H9 (cell line): ENCODE data around the gene ZNF766. TPM values are rescaled to one million over a fixed set of nuclear protein-coding genes. Genes with fewer than 3 reads are reported as not detected.

Experiments
- DNase-seq: peaks from one replicate; pipeline ENCODE4 v3.0.0-alpha.2; 2017
- H2AFZ ChIP-seq: one replicate; pipeline ENCODE4 v1.6.1; 2013; ENCODE audit warnings: mild to moderate bottlenecking, low read length, control low read depth, moderate library complexity
- H2AK5ac ChIP-seq: 2 replicates; pipeline ENCODE4 v1.6.1; 2013; ENCODE audit warnings: low read length, control low read depth, mixed read lengths; ENCODE audit not compliant: insufficient read length
- H2BK120ac ChIP-seq: one replicate; pipeline ENCODE4 v1.6.1; 2013; ENCODE audit warnings: low read depth, mild to moderate bottlenecking, low read length, control low read depth, inconsistent platforms; ENCODE audit not compliant: poor library complexity, severe bottlenecking
- H2BK12ac ChIP-seq: 2 replicates; pipeline ENCODE4 v1.6.1; 2013; ENCODE audit warnings: low read length, control low read depth, mixed read lengths, low read depth; ENCODE audit not compliant: insufficient read length
- H2BK15ac ChIP-seq: 2 replicates; pipeline ENCODE4 v1.6.1; 2013; ENCODE audit warnings: low read depth, low read length, control low read depth
- H2BK20ac ChIP-seq: one replicate; pipeline ENCODE4 v1.6.1; 2013; ENCODE audit warnings: low read depth, mild to moderate bottlenecking, low read length, control low read depth, inconsistent platforms; ENCODE audit not compliant: poor library complexity, severe bottlenecking
- H2BK5ac ChIP-seq: 2 replicates; pipeline ENCODE4 v1.6.1; 2013; ENCODE audit warnings: low read length, control low read depth, mixed read lengths; ENCODE audit not compliant: insufficient read length
- H3K14ac ChIP-seq: 2 replicates; pipeline ENCODE4 v1.6.1; 2013; ENCODE audit warnings: low read length, control low read depth; ENCODE audit not compliant: insufficient read depth
- H3K18ac ChIP-seq: 2 replicates; pipeline ENCODE4 v1.6.1; 2013; ENCODE audit warnings: low read depth, mild to moderate bottlenecking, mixed read lengths, low read length, control low read depth; ENCODE audit not compliant: insufficient read length
- H3K23ac ChIP-seq: 2 replicates; pipeline ENCODE4 v1.6.1; 2013; ENCODE audit warnings: low read length, control low read depth, mixed read lengths, low read depth; ENCODE audit not compliant: insufficient read length
- H3K23me2 ChIP-seq: 2 replicates; pipeline ENCODE4 v1.6.1; 2013; ENCODE audit warnings: low read depth, mild to moderate bottlenecking, mixed read lengths, low read length, control low read depth; ENCODE audit not compliant: insufficient read length, poor library complexity, severe bottlenecking
- H3K27ac ChIP-seq: 2 replicates; pipeline ENCODE4 v1.5.1; 2013; ENCODE audit warnings: low read length, control low read depth, mixed read lengths, low read depth; ENCODE audit not compliant: insufficient read length
- H3K27me3 ChIP-seq: 2 replicates; pipeline ENCODE4 v1.6.1; 2013; ENCODE audit warnings: low read length, control low read depth, inconsistent platforms; ENCODE audit not compliant: insufficient read depth
- H3K4ac ChIP-seq: 2 replicates; pipeline ENCODE4 v1.6.1; 2013; ENCODE audit warnings: low read depth, mild to moderate bottlenecking, control low read depth, inconsistent platforms, low read length, moderate library complexity
- H3K4me1 ChIP-seq: 2 replicates; pipeline ENCODE4 v1.6.1; 2013; ENCODE audit warnings: low read length, control low read depth, inconsistent platforms; ENCODE audit not compliant: insufficient read depth
- H3K4me2 ChIP-seq: 2 replicates; pipeline ENCODE4 v1.6.1; 2013; ENCODE audit warnings: low read length, control low read depth, mixed read lengths; ENCODE audit not compliant: insufficient read length, insufficient read depth
- H3K56ac ChIP-seq: 2 replicates; pipeline ENCODE4 v1.6.1; 2013; ENCODE audit warnings: low read depth, mild to moderate bottlenecking, mixed read lengths, low read length, control low read depth; ENCODE audit not compliant: insufficient read length
- H3K79me1 ChIP-seq: 2 replicates; pipeline ENCODE4 v1.6.1; 2013; ENCODE audit warnings: low read depth, mild to moderate bottlenecking, moderate library complexity, low read length, control low read depth, inconsistent platforms; ENCODE audit not compliant: insufficient read depth, poor library complexity, severe bottlenecking
- H3K79me2 ChIP-seq: 2 replicates; pipeline ENCODE4 v1.6.1; 2013; ENCODE audit warnings: low read length, control low read depth, inconsistent platforms; ENCODE audit not compliant: insufficient read depth
- H3K9ac ChIP-seq: 2 replicates; pipeline ENCODE4 v1.6.1; 2013; ENCODE audit warnings: low read length, control low read depth, mixed read lengths; ENCODE audit not compliant: insufficient read length; ENCODE audit errors: extremely low read depth
- H3K9me3 ChIP-seq: one replicate; pipeline ENCODE4 v1.6.1; 2013; ENCODE audit warnings: low read depth, low read length, inconsistent platforms; ENCODE audit not compliant: control insufficient read depth
- H3T11ph ChIP-seq: one replicate; pipeline ENCODE4 v1.6.1; 2013; ENCODE audit warnings: mild to moderate bottlenecking, low read length, control low read depth, inconsistent platforms
- H4K20me1 ChIP-seq: one replicate; pipeline ENCODE4 v1.6.1; 2013; ENCODE audit not compliant: control insufficient read depth, insufficient read length, insufficient read depth
- H4K5ac ChIP-seq: 2 replicates; pipeline ENCODE4 v1.6.1; 2013; ENCODE audit warnings: low read depth, mild to moderate bottlenecking, mixed read lengths, low read length, control low read depth; ENCODE audit not compliant: insufficient read length
- H4K8ac ChIP-seq: replicated peaks from 2 replicates; pipeline ENCODE4 v1.6.1; 2013; ENCODE audit warnings: low read length, control low read depth, mixed read lengths, low read depth; ENCODE audit not compliant: insufficient read length
- H4K91ac ChIP-seq: 2 replicates; pipeline ENCODE4 v1.6.1; 2013; ENCODE audit warnings: low read depth, mild to moderate bottlenecking, moderate library complexity, mixed read lengths, low read length, control low read depth; ENCODE audit not compliant: insufficient read length
- H3K27ac Mint-ChIP-seq, 3 experiments: 2 replicates in 2 of 3; 3 replicates in 1 of 3; pipeline ENCODE4 v1.8.0; 2020 to 2021; ENCODE audit warnings: mixed read lengths in 3 of 3, mild to moderate bottlenecking in 1 of 3, moderate library complexity in 1 of 3
- H3K27me3 Mint-ChIP-seq: 2 replicates; pipeline ENCODE4 v1.8.0; 2021; ENCODE audit warnings: low read depth, mild to moderate bottlenecking, moderate library complexity, mixed read lengths
- H3K36me3 Mint-ChIP-seq, 3 experiments: 2 replicates in 2 of 3; 3 replicates in 1 of 3; pipeline ENCODE4 v1.8.0; 2020 to 2021; ENCODE audit warnings: low read depth in 3 of 3, mixed read lengths in 3 of 3; ENCODE audit not compliant: insufficient read depth in 1 of 3
- H3K4me1 Mint-ChIP-seq, 2 experiments: 2 replicates each; pipeline ENCODE4 v1.8.0; 2020; ENCODE audit warnings: mixed read lengths in 2 of 2
- H3K4me3 Mint-ChIP-seq, 2 experiments: 2 replicates in 1 of 2; 3 replicates in 1 of 2; pipeline ENCODE4 v1.8.0; 2020 to 2021; ENCODE audit warnings: mild to moderate bottlenecking in 2 of 2, mixed read lengths in 2 of 2, moderate library complexity in 1 of 2
- H3K9me3 Mint-ChIP-seq, 2 experiments: 2 replicates in 1 of 2; 3 replicates in 1 of 2; pipeline ENCODE4 v1.8.0; 2020; ENCODE audit warnings: mild to moderate bottlenecking in 2 of 2, mixed read lengths in 2 of 2, moderate library complexity in 1 of 2
- CTCF ChIP-seq: fragments of 200-600 bp; sonication (generic); conservative IDR thresholded peaks from 3 replicates; pipeline ENCODE4 v1.8.0; 2021; ENCODE audit warnings: antibody characterized with exemption, mild to moderate bottlenecking
- WGBS: extraction: QIAGEN DNeasy Blood & Tissue Kit; methylation state at CpG from one replicate; pipeline ENCODE4 v1.1.7; 2013; ENCODE audit warnings: missing lambda C conversion rate, low lambda C conversion rate, mixed read lengths; ENCODE audit not compliant: insufficient read length; ENCODE audit errors: extremely low coverage; 5-methylcytosine and 5-hydroxymethylcytosine counted together
- total RNA-seq: library from RNA; stranded (reverse); gene quantifications from 2 replicates; pipeline ENCODE4 v1.2.1, GENCODE V29; 2021

ZNF766 gene
- total RNA-seq, 1 experiment from 2014 or later = 33.6 TPM

GRCh38 chr19:52237197-52237596, 32.2 kb upstream of the ZNF766 start:
- Histone ChIP-seq H3K14ac (no peak overlapping the region), H4K8ac (no peak overlapping the region), H2BK20ac (no peak overlapping the region), H2AFZ (no peak overlapping the region), H3T11ph (no peak overlapping the region), H2BK120ac (no peak overlapping the region), H2BK15ac (no peak overlapping the region), H3K23ac (no peak overlapping the region), H3K4me2 (no peak overlapping the region), H2BK12ac (no peak overlapping the region), H3K18ac (no peak overlapping the region), H4K20me1 (no peaks in the 10 kb centered on the region), H3K27ac (no peak overlapping the region), H2BK5ac (no peak overlapping the region), H3K4me1 (no peaks in the 10 kb centered on the region), H3K56ac (no peak overlapping the region), H3K27me3 (no peaks in the 10 kb centered on the region), H3K9ac (no peak overlapping the region), H3K23me2 (no peaks in the 10 kb centered on the region), H4K91ac (no peak overlapping the region), H3K4ac (no peak overlapping the region), H3K9me3 (no peaks in the 10 kb centered on the region), H3K79me2 (no peaks in the 10 kb centered on the region), H2AK5ac (no peak overlapping the region), H3K79me1 (no peaks in the 10 kb centered on the region), H4K5ac (no peak overlapping the region)
- no peak for TF ChIP-seq CTCF
- no CpG with 5 or more reads among the region's 2 CpGs for WGBS
- no peaks in the 10 kb centered on the region for H3K4me1 Mint-ChIP-seq
- no peak overlapping the region; a peak in 1 of 5 replicates for H3K4me3 Mint-ChIP-seq
- H3K27me3 Mint-ChIP-seq = peaks cover 5% of the 10 kb centered on the region; the same call in 1 of the 2 replicates
- H3K27ac Mint-ChIP-seq = no peak overlapping the region
- H3K36me3 Mint-ChIP-seq = no peaks in the 10 kb centered on the region
- peaks cover 0 to 3% of the 10 kb centered on the region in 2 experiments; a peak in 2 of 5 replicates for H3K9me3 Mint-ChIP-seq
- DNase-seq = no peak
